Vagina (tissue), 2 donors: ENCODE results near the gene PKN2.
"Not testable (repeated sequence)": the region's sequence is repeated elsewhere in the genome, so short reads cannot be mapped to it uniquely, and the experiment has no call there.

Source experiments
- POLR2A ChIP-seq, 2 donors: fragments of 450-650 bp; IDR thresholded peaks; one replicate each; pipeline ENCODE4 v1.6.1; 2017; ENCODE audit warnings: antibody characterized with exemption in 2 of 2, mild to moderate bottlenecking in 2 of 2, moderate library complexity in 2 of 2
- TF ChIP-seq, protein P1 (sequence below), 3 experiments: fragments of 450-650 bp in 2 of 3; fragments of 200-600 bp in 1 of 3; sonication (generic) in 1 of 3; IDR thresholded peaks; one replicate each; pipeline ENCODE4 v1.5.1; 2017 to 2019; ENCODE audit warnings: antibody characterized with exemption in 3 of 3, mild to moderate bottlenecking in 2 of 3, moderate library complexity in 2 of 3

DNA sequence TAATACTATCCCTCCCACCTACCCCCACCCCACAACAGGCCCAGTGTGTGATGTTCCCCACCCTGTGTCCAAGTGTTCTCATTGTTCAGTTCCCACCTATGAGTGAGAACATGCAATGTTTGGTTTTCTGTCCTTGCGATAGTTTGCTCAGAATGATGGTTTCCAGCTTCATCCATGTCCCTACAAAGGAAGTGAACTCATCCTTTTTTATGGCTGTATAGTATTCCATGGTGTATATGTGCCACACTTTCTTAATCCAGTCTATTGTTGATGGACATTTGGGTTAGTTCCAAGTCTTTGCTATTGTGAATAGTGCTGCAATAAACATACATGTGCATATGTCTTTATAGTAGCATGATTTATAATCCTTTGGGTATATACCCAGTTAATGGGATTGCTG lies 28.8 kb downstream of the PKN2 start:
- TF ChIP-seq, protein P1, sequence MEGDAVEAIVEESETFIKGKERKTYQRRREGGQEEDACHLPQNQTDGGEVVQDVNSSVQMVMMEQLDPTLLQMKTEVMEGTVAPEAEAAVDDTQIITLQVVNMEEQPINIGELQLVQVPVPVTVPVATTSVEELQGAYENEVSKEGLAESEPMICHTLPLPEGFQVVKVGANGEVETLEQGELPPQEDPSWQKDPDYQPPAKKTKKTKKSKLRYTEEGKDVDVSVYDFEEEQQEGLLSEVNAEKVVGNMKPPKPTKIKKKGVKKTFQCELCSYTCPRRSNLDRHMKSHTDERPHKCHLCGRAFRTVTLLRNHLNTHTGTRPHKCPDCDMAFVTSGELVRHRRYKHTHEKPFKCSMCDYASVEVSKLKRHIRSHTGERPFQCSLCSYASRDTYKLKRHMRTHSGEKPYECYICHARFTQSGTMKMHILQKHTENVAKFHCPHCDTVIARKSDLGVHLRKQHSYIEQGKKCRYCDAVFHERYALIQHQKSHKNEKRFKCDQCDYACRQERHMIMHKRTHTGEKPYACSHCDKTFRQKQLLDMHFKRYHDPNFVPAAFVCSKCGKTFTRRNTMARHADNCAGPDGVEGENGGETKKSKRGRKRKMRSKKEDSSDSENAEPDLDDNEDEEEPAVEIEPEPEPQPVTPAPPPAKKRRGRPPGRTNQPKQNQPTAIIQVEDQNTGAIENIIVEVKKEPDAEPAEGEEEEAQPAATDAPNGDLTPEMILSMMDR (IDR thresholded peaks at IDR 0.05), result not testable (repeated sequence)
- not testable (repeated sequence) for TF ChIP-seq POLR2A (IDR thresholded peaks at IDR 0.05)
